IMR-90 (cell line): Measurements from ENCODE around the gene KRTAP10-1. TPM values are rescaled to one million over a fixed set of nuclear protein-coding genes. Genes with fewer than 3 reads are reported as not detected.

ENCODE experiments used
- ATAC-seq: fragments of 200-7000 bp; cut with Tn5 transposase; 2 replicates; pipeline ENCODE4 v1.9.1; 2020; ENCODE audit warnings: low read depth, mild to moderate bottlenecking, moderate library complexity
- BruUV-seq: library from RNA; stranded (reverse); fragments of 400-500 nt; replicated peaks from 2 replicates; lab custom pipeline; 2021; lab: Mats Ljungman, UMichigan
- CTCF ChIA-PET: fragments of 300-600 bp; formaldehyde crosslinking; extraction: SDS; loops from one replicate; lab custom pipeline; 2021; ENCODE audit warnings: antibody characterized with exemption; lab: Yijun Ruan, JAX
- POLR2A ChIA-PET: fragments of 300-600 bp; sonication (Branson Sonifier 250); formaldehyde crosslinking; loops from one replicate; lab custom pipeline; 2022; ENCODE audit warnings: antibody characterized with exemption; ENCODE audit not compliant: unreplicated experiment; lab: Charles Lee
- DNase-seq: peaks from one replicate; pipeline ENCODE4 v3.0.0; 2013
- H2AFZ ChIP-seq: replicated peaks from 2 replicates; pipeline ENCODE3; 2013; ENCODE audit warnings: low read length, mild to moderate bottlenecking; ENCODE audit not compliant: poor library complexity
- H2AK5ac ChIP-seq: 2 replicates; pipeline ENCODE4 v1.6.1; 2013; ENCODE audit warnings: low read depth, low read length, inconsistent platforms
- H2AK9ac ChIP-seq: replicated peaks from 2 replicates; pipeline ENCODE3; 2013; ENCODE audit warnings: mild to moderate bottlenecking, low read depth, low read length, moderate library complexity; ENCODE audit not compliant: poor library complexity
- H2BK120ac ChIP-seq: 2 replicates; pipeline ENCODE4 v1.6.1; 2013; ENCODE audit warnings: low read depth, low read length, inconsistent platforms
- H2BK15ac ChIP-seq: 3 replicates; pipeline ENCODE4 v1.6.1; 2013; ENCODE audit warnings: low read depth, low read length, inconsistent platforms
- H2BK20ac ChIP-seq: 2 replicates; pipeline ENCODE4 v1.6.1; 2013; ENCODE audit warnings: low read depth, mild to moderate bottlenecking, inconsistent platforms, low read length, moderate library complexity
- H2BK5ac ChIP-seq: 2 replicates; pipeline ENCODE4 v1.6.1; 2013; ENCODE audit warnings: mild to moderate bottlenecking, low read depth, low read length, inconsistent platforms; ENCODE audit not compliant: poor library complexity, severe bottlenecking
- H3K14ac ChIP-seq: replicated peaks from 2 replicates; pipeline ENCODE4 v1.6.1; 2013; ENCODE audit warnings: low read depth, low read length, inconsistent platforms
- H3K18ac ChIP-seq: 2 replicates; pipeline ENCODE4 v1.6.1; 2013; ENCODE audit warnings: low read depth, low read length, control low read depth
- H3K23ac ChIP-seq: 2 replicates; pipeline ENCODE4 v1.6.1; 2013; ENCODE audit warnings: low read depth, low read length, inconsistent platforms
- H3K27ac ChIP-seq: 2 replicates; pipeline ENCODE4 v1.5.1; 2013; ENCODE audit warnings: mild to moderate bottlenecking, control low read depth, low read length; ENCODE audit not compliant: insufficient read depth
- H3K27me3 ChIP-seq: 2 replicates; pipeline ENCODE4 v1.6.1; 2013; ENCODE audit warnings: low read length; ENCODE audit not compliant: control insufficient read depth, insufficient read depth
- H3K36me3 ChIP-seq: 2 replicates; pipeline ENCODE4 v1.6.1; 2013; ENCODE audit warnings: low read length, mixed read lengths; ENCODE audit not compliant: control insufficient read depth, insufficient read depth
- H3K4ac ChIP-seq: 2 replicates; pipeline ENCODE4 v1.6.1; 2013; ENCODE audit warnings: low read depth, low read length, inconsistent platforms
- H3K4me1 ChIP-seq: 2 replicates; pipeline ENCODE4 v1.6.1; 2013; ENCODE audit warnings: low read length, mixed read lengths; ENCODE audit not compliant: control insufficient read depth, insufficient read depth
- H3K4me2 ChIP-seq: 2 replicates; pipeline ENCODE4 v1.6.1; 2013; ENCODE audit warnings: low read depth, mild to moderate bottlenecking, control low read depth, low read length, moderate library complexity
- H3K4me3 ChIP-seq: 2 replicates; pipeline ENCODE4 v1.5.1; 2013; ENCODE audit warnings: low read depth, mild to moderate bottlenecking, control low read depth, low read length, moderate library complexity; ENCODE audit not compliant: insufficient read depth
- H3K56ac ChIP-seq: 2 replicates; pipeline ENCODE4 v1.6.1; 2013; ENCODE audit warnings: low read length, inconsistent platforms; ENCODE audit not compliant: insufficient read depth; ENCODE audit errors: extremely low read depth
- H3K79me1 ChIP-seq, 2 experiments: 2 replicates each; pipeline ENCODE4 v1.6.1; 2013; ENCODE audit warnings: low read length in 2 of 2, inconsistent platforms in 1 of 2, low read depth in 1 of 2
- H3K9ac ChIP-seq: 2 replicates; pipeline ENCODE4 v1.6.1; 2013; ENCODE audit warnings: low read depth, low read length, control low read depth
- H3K9me1 ChIP-seq: 2 replicates; pipeline ENCODE4 v1.6.1; 2013; ENCODE audit warnings: low read length, inconsistent platforms; ENCODE audit not compliant: insufficient read depth
- H3K9me3 ChIP-seq: 2 replicates; pipeline ENCODE4 v1.6.1; 2013; ENCODE audit warnings: low read length; ENCODE audit not compliant: control insufficient read depth, insufficient read depth
- H4K20me1 ChIP-seq: 2 replicates; pipeline ENCODE4 v1.6.1; 2013; ENCODE audit warnings: low read length, inconsistent platforms; ENCODE audit not compliant: insufficient read depth
- H4K5ac ChIP-seq: 2 replicates; pipeline ENCODE4 v1.6.1; 2013; ENCODE audit warnings: mild to moderate bottlenecking, low read depth, low read length, control low read depth
- H4K8ac ChIP-seq, 2 experiments: 2 replicates each; pipeline ENCODE4 v1.6.1; 2013; ENCODE audit warnings: low read depth in 2 of 2, low read length in 2 of 2, control low read depth in 1 of 2, inconsistent platforms in 1 of 2
- H4K91ac ChIP-seq: 2 replicates; pipeline ENCODE4 v1.6.1; 2013; ENCODE audit warnings: low read depth, low read length, inconsistent platforms; ENCODE audit not compliant: insufficient read depth
- BHLHE40 ChIP-seq: fragments of 150-350 bp; IDR thresholded peaks from 2 replicates; pipeline ENCODE4 v1.6.1; 2016; ENCODE audit warnings: mild to moderate bottlenecking, low read depth, low read length
- CHD1 ChIP-seq: IDR thresholded peaks from 2 replicates; pipeline ENCODE4 v1.6.1; 2012; ENCODE audit warnings: low read depth, low read length, improper control_type of control experiment
- FOS ChIP-seq: fragments of 150-350 bp; IDR thresholded peaks from 2 replicates; pipeline ENCODE4 v1.6.1; 2016; ENCODE audit warnings: low read depth, low read length
- MAFK ChIP-seq: IDR thresholded peaks from 2 replicates; pipeline ENCODE4 v1.6.1; 2012; ENCODE audit warnings: low read depth, low read length, improper control_type of control experiment
- MAZ ChIP-seq: IDR thresholded peaks from 2 replicates; pipeline ENCODE4 v1.6.1; 2012; ENCODE audit warnings: low read depth, mild to moderate bottlenecking, low read length, improper control_type of control experiment, moderate library complexity, borderline replicate concordance
- MXI1 ChIP-seq: IDR thresholded peaks from 2 replicates; pipeline ENCODE4 v1.6.1; 2012; ENCODE audit warnings: low read depth, mild to moderate bottlenecking, low read length, moderate library complexity, borderline replicate concordance
- NFE2L2 ChIP-seq: fragments of 150-350 bp; IDR thresholded peaks from 2 replicates; pipeline ENCODE4 v1.6.1; 2016; ENCODE audit warnings: low read depth, mild to moderate bottlenecking, low read length
- POLR2A ChIP-seq: IDR thresholded peaks from 2 replicates; pipeline ENCODE4 v1.6.1; 2012; ENCODE audit warnings: mild to moderate bottlenecking, low read depth, low read length
- RAD21 ChIP-seq: IDR thresholded peaks from 2 replicates; pipeline ENCODE4 v1.6.1; 2012; ENCODE audit warnings: low read length, improper control_type of control experiment
- RCOR1 ChIP-seq: IDR thresholded peaks from 2 replicates; pipeline ENCODE4 v1.6.1; 2012; ENCODE audit warnings: mild to moderate bottlenecking, low read length, improper control_type of control experiment; ENCODE audit not compliant: insufficient replicate concordance
- RFX5 ChIP-seq: IDR thresholded peaks from 2 replicates; pipeline ENCODE4 v1.8.0; 2012; ENCODE audit warnings: low read depth, mild to moderate bottlenecking, low read length, moderate library complexity
- SMC3 ChIP-seq: fragments of 150-350 bp; IDR thresholded peaks from 2 replicates; pipeline ENCODE4 v1.6.1; 2016; ENCODE audit warnings: low read depth, mild to moderate bottlenecking, antibody characterized with exemption, low read length, moderate library complexity
- WGBS, 2 experiments: methylation state at CpG; one replicate each; pipeline versions ENCODE4 v1.1.5 to v1.1.7; 2013; ENCODE audit warnings: missing lambda C conversion rate in 2 of 2; ENCODE audit not compliant: insufficient read length in 1 of 2; ENCODE audit errors: extremely low coverage in 2 of 2; 5-methylcytosine and 5-hydroxymethylcytosine counted together
- dilution Hi-C: fragments of 300-500 bp; cut with HindIII; formaldehyde crosslinking; loops from one replicate; pipeline ENCODE4 v1.14.3; 2018; ENCODE audit warnings: low sequenced_read_pairs; ENCODE audit not compliant: unreplicated experiment
- in situ Hi-C: fragments of 300-500 bp; cut with MboI; formaldehyde crosslinking; loops from 3 replicates; pipeline ENCODE4 v1.14.3; 2019; ENCODE audit warnings: low sequenced_read_pairs, inconsistent platforms, mixed read lengths
- intact Hi-C: fragments of 100-400 bp; cut with micrococcal nuclease; formaldehyde crosslinking; loops from 2 replicates; pipeline ENCODE4 v1.10.0; 2022
- polyA plus RNA-seq, 3 experiments: library from polyadenylated mRNA; depleted of rRNA; stranded (reverse); fragments of >200 nt; gene quantifications; 2 replicates each; pipeline ENCODE4 v1.2.3, GENCODE V29; 2012; ENCODE audit warnings: low replicate concordance in 1 of 3
- total RNA-seq: library from RNA; depleted of rRNA; stranded (reverse); fragments of >200 nt; gene quantifications from 2 replicates; pipeline ENCODE4 v1.2.3, GENCODE V29; 2012
- TF ChIP-seq, protein P1 (sequence below): fragments of 150-350 bp; IDR thresholded peaks from 2 replicates; pipeline ENCODE4 v1.6.1; 2017; ENCODE audit warnings: mild to moderate bottlenecking, antibody characterized with exemption, low read length, low read depth
- TF ChIP-seq, protein P2 (sequence below): fragments of 150-350 bp; IDR thresholded peaks from 2 replicates; pipeline ENCODE4 v1.6.1; 2016; ENCODE audit warnings: low read depth, mild to moderate bottlenecking, low read length, moderate library complexity, borderline replicate concordance
- TF ChIP-seq, protein P3 (sequence below): conservative IDR thresholded peaks from 2 replicates; pipeline ENCODE4 v1.5.1; 2012; ENCODE audit warnings: mild to moderate bottlenecking, low read depth, low read length, improper control_type of control experiment

KRTAP10-1 gene
- total and polyA plus RNA-seq, 2 of the 4 experiments (the other 2 are of a cell fraction), result not detected

DNA sequence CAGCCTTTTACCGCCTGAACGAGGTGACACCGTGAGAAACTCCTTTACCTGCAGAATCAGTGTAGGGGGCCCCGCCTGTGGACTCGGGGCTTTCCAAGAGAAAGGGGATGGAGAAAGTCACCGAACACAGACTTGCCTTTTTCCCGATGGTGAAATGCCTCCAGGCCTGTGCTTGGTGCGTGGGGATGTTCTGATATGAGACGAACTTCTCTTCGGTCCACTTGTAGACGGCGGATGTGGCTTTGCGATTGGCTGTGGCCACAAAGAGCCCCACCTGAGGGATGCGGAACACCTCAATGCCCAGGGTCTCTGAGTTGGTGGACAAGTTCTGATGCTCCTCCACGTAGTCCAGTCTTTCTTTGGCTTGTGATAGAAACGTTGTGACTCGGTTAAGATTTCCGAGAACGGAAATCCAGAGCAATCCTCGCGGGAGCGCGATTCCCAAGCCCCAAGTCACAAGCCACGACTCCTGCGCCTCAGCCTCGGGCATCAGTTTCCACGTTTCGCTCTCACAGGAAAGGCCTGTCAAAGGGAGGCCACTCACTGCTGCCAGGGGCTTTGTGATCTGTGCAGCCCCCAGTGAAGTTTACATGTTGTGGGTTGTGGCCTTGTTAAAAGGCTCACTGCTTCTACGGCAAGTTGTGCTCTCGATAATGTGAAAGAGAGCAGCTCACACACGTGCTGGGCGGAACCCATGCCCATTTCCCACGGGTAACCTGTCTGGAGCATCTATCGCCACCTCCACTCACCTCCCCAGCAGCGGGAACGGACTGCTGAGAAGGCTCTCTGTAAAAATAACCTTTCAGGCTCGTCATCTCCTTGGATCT lies 12.6 kb downstream of the KRTAP10-1 start:
- Histone ChIP-seq H2BK15ac (no peak overlapping the region), H2AK5ac (no peak overlapping the region), H3K9me1 (no peaks in the 10 kb centered on the region), H2BK120ac (no peak overlapping the region), H3K18ac (no peak overlapping the region), H3K14ac (no peak overlapping the region), H4K8ac (no peak overlapping the region), H2BK5ac (no peak overlapping the region), H2AFZ (no peak overlapping the region), H3K79me1 (no peaks in the 10 kb centered on the region), H2BK20ac (no peak overlapping the region), H3K4me1 (no peaks in the 10 kb centered on the region), H3K4me2 (no peak overlapping the region), H3K27ac (no peak overlapping the region), H4K20me1 (no peaks in the 10 kb centered on the region), H3K4ac (no peak overlapping the region), H4K91ac (no peak overlapping the region), H3K4me3 (no peak overlapping the region), H2AK9ac (no peak overlapping the region), H3K36me3 (no peaks in the 10 kb centered on the region), H3K9ac (no peak overlapping the region), H3K27me3 (no peaks in the 10 kb centered on the region), H3K56ac (no peak overlapping the region), H3K23ac (no peak overlapping the region), H3K9me3 (peaks cover 21% of the 10 kb centered on the region), H4K5ac (no peak overlapping the region)
- dilution Hi-C loops, result no loop called here
- WGBS, 2 experiments, result 88% methylated on average over 17 of the region's 37 CpGs; no CpG with 5 or more reads in 1 of the 2 experiments
- ChIA-PET CTCF (no interaction called here), POLR2A (no interaction called here)
- ATAC-seq (no peak), DNase-seq (no peak)
- intact Hi-C loops, result no loop called here
- in situ Hi-C loops, result no loop called here
- TF ChIP-seq, protein P1, sequence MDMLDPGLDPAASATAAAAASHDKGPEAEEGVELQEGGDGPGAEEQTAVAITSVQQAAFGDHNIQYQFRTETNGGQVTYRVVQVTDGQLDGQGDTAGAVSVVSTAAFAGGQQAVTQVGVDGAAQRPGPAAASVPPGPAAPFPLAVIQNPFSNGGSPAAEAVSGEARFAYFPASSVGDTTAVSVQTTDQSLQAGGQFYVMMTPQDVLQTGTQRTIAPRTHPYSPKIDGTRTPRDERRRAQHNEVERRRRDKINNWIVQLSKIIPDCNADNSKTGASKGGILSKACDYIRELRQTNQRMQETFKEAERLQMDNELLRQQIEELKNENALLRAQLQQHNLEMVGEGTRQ, result no peak
- TF ChIP-seq MAFK, result no peak
- TF ChIP-seq, protein P2, sequence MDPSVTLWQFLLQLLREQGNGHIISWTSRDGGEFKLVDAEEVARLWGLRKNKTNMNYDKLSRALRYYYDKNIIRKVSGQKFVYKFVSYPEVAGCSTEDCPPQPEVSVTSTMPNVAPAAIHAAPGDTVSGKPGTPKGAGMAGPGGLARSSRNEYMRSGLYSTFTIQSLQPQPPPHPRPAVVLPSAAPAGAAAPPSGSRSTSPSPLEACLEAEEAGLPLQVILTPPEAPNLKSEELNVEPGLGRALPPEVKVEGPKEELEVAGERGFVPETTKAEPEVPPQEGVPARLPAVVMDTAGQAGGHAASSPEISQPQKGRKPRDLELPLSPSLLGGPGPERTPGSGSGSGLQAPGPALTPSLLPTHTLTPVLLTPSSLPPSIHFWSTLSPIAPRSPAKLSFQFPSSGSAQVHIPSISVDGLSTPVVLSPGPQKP, result no peak
- TF ChIP-seq RFX5, result no peak
- TF ChIP-seq SMC3, result no peak
- TF ChIP-seq FOS, result no peak
- TF ChIP-seq RAD21, result no peak
- TF ChIP-seq POLR2A, result no peak
- TF ChIP-seq NFE2L2, result no peak
- no peak for TF ChIP-seq MAZ
- TF ChIP-seq, protein P3, sequence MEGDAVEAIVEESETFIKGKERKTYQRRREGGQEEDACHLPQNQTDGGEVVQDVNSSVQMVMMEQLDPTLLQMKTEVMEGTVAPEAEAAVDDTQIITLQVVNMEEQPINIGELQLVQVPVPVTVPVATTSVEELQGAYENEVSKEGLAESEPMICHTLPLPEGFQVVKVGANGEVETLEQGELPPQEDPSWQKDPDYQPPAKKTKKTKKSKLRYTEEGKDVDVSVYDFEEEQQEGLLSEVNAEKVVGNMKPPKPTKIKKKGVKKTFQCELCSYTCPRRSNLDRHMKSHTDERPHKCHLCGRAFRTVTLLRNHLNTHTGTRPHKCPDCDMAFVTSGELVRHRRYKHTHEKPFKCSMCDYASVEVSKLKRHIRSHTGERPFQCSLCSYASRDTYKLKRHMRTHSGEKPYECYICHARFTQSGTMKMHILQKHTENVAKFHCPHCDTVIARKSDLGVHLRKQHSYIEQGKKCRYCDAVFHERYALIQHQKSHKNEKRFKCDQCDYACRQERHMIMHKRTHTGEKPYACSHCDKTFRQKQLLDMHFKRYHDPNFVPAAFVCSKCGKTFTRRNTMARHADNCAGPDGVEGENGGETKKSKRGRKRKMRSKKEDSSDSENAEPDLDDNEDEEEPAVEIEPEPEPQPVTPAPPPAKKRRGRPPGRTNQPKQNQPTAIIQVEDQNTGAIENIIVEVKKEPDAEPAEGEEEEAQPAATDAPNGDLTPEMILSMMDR, result no peak
- no peak for TF ChIP-seq MXI1
- TF ChIP-seq BHLHE40, result no peak
- no peak for TF ChIP-seq CHD1
- no peak for TF ChIP-seq RCOR1
- no TSS peak for BruUV-seq
